ENCODE data around the gene SLC12A8.

The SLC12A8 gene, protein sequence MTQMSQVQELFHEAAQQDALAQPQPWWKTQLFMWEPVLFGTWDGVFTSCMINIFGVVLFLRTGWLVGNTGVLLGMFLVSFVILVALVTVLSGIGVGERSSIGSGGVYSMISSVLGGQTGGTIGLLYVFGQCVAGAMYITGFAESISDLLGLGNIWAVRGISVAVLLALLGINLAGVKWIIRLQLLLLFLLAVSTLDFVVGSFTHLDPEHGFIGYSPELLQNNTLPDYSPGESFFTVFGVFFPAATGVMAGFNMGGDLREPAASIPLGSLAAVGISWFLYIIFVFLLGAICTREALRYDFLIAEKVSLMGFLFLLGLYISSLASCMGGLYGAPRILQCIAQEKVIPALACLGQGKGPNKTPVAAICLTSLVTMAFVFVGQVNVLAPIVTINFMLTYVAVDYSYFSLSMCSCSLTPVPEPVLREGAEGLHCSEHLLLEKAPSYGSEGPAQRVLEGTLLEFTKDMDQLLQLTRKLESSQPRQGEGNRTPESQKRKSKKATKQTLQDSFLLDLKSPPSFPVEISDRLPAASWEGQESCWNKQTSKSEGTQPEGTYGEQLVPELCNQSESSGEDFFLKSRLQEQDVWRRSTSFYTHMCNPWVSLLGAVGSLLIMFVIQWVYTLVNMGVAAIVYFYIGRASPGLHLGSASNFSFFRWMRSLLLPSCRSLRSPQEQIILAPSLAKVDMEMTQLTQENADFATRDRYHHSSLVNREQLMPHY

DNA sequence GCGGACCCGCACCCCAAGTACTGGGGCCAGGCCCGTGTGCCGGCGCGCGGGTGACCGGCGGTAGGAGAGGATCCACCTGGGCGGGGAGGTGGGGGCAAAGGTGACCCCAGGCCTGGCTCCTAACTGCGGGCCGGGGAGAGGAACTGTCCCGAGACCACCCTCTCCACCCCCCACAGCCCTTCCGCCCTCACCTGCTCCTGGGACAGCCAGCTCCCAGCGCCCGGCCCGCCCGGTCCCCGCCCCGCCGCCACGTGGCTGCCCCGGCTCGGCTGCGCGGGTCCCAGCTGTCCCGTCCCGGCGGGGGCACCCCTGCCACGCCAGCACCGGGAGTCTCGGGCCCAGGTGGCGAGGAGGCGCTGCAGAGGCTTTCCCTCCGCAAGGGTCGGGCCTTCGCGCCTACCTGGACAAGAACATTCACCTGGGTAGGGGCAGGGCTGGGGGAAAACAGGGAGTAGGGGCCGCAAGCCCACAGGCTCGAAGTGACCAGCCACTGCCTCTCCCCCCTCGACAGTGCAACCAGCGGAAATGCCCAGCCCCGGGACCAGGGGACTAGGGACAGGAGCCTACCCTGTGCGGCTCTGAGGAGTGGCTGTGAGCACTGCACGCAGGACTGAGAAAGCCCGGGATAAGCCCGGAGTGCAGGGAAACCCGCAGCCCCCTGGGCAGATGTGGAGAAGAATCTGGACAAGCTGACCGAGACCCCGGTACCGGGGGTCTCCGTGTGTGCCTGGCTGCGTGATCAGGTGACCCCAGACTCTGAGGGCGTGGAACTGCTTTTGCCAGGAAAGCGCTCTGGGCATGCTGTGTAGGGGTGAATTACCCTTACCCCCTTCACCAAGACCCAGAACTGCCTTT lies at the start of gene SLC12A8:
Gene SLC12A8, minus strand, starts transcription at position 240 of the 855 bp plus-strand sequence. CDS start 1,399 bp downstream, outside the sequence.
- DNase-seq = no peak

DNA sequence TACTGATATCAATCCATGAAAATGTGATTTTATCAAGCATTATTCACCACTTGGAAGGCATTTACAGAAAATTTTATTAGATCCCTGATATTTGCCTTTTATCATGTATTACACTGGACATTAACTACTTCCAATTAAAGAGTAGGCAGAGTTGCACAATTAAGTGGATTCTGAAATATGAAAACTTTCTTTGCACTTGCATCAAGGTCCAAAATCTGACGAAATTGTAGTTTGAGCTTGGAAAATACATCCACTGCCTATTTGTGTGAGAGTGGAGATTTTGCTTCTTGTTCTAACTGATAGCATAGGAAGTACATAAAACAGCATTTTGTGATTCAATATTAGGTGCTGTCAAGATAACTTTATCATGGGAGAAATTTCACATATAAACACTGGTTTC lies 49.6 kb upstream of the SLC12A8 start:
- no peak for DNase-seq

DNA sequence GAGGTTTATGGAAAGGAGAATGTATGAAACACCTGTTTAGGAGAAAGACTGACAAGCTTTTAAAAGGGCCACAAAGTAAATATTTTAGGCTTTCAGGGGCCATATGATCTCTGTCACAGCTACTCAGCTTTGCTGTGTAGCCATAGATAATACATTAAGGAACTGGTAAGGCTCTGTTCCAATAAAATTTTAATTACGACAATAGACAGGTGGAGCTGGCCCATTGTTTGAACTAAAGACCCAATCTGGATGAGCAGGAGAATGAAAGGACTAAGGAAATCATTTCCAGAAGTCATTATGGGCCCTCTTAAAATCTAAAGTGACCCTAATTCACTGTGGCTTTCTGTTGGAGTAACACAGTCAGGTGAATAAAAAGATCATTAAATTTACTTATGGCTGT lies 48.5 kb upstream of the SLC12A8 start:
- DNase-seq = no peak

DNA sequence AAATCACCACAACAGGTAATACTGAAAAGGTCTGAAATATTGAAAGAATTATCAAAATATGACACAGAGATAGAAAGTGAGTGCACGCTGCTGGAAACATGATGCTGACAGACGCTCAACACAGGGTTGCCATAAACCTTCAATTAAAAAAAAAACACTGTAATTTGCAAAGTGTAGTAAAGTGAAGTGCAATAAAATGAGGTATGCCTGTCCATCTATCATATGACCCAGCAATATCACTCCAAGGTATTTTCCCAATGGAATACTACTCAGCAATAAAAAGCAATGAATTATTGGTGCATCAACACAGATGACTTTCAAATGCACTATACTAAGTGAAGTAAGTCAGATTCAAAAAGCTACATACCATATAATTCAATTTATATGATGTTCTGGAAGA lies 47.6 kb upstream of the SLC12A8 start:
- no peak for DNase-seq

DNA sequence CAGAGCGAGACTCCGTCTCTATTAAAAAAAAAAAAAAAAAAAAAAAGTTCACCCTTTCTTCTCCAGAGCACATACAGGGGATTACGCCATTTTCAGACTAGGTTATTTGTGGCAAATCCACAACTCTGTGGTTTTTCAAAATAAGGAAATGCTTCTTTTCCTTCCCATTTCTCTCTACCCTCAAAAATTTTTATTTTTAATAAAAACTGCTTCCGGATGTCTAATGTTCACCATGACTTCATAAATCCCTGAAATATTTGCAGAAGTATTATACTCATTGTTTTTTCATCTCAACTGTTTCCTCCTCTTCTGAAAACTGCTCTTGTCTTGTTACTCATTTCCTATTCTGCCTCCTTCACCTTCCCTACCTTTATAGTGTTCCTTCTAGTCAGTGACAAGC lies 45.0 kb upstream of the SLC12A8 start:
- no peak for DNase-seq

DNA sequence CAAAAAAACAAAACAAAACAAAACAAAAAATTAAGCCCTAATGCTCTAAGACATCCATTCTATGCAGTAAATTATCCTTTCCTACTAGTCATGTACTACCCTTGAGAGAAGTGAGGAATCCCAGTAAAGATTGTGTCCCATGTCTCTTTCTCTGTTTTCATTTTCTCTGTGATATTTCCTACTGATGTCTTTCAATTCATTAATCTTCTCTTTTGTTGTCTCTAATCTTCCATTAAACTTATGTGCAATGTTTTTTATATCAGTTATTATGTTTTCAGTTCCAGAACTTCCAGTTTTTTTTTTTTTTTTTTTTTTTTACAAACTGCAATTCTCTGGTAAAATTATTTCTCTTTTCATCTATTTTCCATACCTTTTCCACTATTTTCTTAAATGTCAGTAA lies 44.1 kb upstream of the SLC12A8 start:
- DNase-seq = no peak

DNA sequence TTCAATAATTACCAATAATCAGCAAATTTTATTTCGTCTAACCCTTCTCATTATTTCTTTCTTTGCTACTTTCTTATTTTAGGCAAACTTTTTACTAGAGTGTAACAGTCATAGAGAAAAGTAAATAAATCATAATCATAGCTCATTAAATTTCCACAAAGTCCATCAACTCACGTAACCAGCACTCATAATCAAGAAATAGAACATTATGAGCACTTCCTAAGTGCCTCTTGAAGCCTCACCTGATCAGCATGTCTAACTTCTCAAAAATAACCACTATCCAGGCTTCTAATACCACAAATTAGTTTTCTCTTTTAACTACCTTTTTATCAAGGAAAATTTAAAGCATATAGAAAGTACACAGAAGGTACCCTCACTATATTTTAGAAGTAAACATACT lies 38.4 kb upstream of the SLC12A8 start:
- DNase-seq = no peak

DNA sequence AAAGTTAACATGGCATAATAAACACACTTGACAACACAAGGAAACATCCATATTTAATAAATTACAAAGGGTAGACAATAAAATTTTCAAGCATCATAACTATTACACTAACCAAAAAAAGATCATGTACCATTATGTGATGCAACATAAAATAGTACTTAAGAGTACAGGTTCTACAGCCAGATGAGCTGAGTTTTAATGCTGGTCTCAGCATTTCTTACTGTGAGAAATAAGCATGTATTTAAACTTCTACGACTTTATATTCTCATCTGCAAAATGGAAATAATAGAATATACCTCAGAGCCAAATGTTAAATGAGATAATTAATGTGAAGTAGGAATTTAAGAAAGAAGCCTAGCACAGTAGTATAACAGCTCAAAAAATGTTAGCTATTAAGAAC lies 33.7 kb upstream of the SLC12A8 start:
- no peak for DNase-seq

DNA sequence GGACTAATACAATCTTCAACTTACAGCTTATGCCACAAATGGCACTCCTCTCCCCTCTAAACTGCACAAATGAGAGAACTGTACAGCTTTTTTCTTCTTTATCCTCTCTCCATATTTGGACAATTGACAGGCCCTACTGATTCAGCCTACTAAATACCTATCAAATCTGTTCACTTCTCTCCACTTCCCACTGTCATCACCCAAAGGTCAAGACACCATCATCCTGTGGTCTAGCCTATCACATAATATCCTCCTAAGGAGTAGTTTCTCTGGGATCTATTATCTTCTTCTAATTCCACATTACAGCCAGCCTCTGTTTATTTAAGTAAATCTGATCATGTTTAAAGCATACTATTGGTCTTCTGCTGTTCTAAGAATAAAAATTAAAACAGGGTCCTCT lies 33.0 kb upstream of the SLC12A8 start:
- DNase-seq = no peak

DNA sequence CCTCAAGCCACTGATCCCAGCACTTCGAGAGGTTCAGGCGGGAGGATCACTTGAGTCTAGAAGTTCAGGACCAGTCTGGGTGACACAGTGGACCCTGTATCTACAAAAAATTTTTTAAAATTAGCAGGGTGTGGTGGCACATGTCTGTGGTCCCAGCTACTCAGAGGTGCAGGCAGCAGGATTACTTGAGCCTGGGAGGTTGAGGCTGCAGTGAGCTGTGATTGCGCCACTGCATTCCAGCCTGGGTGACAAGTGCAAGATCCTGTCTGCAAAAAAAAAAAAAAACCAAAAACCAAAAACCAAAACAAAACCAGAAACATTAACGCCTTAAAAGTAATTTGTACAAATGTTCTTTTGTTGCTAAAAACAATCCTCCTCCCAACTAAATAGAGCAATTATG lies 27.9 kb upstream of the SLC12A8 start:
- no peak for DNase-seq

DNA sequence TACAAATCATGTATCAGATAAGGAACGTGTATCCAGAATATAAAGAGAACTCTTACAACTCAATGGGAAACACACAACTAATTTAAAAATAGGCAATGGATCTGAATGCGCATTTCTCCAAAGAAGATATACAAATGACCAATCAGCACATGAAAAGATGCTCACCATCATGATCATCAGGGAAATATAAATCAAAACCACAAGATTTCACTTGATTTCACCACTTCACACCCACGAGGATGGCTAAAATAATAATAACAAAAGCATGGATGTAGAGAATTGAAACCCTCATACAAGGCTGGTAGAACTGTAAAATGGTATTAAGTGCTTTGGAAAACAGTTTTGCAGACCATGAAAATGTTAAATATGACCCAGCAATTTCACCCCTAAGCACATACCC lies 26.7 kb upstream of the SLC12A8 start:
- DNase-seq = no peak

DNA sequence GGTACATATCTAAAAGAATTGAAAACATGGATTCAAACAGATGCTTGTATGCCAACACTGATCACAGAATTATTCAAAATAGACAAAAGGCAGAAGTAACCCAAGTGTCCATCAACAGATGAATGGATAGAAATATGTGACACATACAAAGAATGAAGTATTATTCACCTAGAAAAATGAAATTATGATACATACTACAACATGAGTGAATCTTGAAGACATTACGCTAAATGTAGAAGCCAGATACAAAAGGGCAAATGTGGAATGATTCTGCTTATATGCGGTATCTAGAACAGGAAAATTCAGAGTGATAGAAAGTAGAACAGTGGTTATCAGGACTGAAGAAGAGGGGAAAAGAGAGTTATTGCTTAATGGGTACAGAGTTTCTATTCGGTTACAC lies 26.2 kb upstream of the SLC12A8 start:
- no peak for DNase-seq

DNA sequence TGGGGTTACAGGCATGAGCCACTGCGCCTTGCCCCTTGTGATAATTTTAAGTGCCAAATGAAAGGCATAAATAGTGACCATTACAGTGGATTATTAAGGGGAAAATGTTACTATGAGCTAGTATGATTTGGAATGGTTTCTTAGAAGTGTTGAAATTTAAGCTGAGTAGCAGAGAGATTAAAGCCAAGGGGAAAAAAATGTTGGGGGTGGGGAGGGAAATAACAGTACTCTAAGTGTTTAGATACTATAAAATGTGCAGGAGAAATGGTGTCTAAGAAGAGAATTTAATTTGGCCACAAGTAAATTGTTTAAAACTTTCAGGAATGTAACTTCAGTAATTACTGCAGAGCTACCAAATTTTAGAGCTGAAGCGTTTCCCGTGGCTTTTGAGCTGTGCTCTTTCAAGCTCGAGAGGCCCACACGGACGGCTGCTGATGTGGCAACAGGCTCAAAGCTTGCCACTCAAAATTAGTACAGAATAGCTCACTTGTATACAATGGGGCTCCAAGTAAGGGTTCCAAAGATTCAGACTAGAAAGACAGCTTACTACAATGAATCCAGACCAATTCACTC lies 23.9 kb upstream of the SLC12A8 start:
- DNase-seq = no peak

DNA sequence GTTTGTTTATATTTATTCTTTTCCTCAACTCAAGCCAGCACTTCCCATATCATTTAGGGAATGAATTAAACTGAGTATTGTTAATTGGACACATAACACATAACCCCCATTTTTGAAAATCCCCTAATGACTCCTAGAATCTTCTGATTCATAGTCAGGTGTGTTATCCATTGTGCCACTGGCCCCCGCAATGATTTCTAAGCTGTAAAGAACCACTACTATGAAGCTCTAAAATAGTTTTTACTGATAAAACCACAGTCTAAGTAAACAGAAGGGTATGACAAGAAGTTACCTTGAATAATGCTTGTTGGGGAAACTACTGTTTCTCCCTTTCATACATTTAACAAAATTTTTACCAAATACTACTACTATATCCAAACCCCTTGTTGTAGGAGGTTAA lies 22.3 kb upstream of the SLC12A8 start:
- no peak for DNase-seq

DNA sequence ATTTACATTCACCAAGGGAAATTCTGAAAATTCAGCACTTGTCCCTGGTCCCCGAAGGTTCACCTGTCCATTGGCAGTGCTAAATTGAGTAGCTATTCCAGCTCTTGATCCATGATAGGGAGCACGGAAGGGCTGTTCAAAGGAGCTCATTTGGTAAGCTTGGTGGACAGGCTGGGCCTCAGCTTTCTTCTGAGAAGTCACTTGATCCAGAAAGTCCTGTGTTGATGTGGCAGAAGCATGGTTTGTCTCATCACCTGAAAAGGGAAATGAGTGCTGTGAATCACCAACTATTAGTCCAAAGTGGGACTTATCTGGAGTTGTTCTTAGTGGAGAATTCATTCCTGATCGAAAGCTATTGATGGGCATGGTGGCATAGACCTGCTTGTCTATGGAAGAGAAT lies 19.9 kb upstream of the SLC12A8 start:
- no peak for DNase-seq

DNA sequence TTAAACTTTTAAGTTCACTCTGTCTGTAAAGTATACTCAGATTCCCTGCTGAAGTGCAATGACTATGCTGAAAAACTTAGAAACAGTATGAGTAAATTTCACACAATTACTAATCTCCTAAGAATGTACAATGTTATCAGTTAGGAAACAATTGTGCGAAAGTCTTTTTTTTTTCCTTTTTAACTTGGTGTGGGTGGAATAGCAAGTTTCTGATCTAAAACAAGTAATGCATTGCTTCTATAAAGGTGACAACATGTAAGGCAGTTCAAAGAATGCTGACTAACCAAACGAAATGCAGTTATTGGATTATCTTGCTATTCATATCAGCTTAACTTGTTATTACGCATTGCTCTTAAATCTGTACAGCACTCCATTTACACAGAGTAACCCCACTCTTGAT lies 19.3 kb upstream of the SLC12A8 start:
- no peak for DNase-seq

DNA sequence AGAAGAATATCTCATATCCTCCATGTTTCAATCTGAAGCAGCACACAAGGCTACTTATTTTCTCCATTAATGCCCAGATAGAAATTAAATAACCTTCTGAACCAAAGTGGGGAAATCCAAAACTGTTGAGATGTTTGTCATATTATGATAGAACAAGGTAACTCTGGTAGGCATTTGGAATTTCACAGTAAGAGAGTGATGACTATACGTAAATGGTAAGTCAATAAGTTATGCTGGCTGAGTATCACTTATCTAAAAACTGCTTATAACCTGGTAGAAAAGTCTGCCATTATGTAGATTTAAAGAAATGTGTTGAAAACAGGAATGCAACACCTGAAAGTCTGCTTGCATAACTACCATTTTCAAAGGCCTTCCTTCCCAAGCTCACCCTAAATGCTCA lies 17.2 kb upstream of the SLC12A8 start:
- DNase-seq = no peak

DNA sequence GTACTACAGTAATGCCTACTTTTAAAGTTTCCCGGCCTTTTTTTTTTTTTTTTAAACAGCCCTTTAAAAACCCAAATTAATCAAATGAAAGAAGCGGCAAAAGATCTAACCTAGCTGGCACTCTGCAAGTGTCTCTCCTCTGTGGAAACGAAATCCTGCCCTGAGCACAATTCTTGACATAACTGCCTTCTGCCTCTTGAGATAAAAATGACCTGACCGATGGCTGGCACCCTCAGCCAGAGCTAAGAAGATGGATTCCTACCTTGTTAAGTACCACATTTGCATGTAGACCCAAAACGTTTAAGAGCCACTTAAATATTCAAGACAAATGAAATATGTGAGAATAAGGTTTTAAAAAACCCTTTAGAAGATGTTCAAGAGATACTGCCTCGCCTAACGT lies 16.6 kb upstream of the SLC12A8 start:
- no peak for DNase-seq

DNA sequence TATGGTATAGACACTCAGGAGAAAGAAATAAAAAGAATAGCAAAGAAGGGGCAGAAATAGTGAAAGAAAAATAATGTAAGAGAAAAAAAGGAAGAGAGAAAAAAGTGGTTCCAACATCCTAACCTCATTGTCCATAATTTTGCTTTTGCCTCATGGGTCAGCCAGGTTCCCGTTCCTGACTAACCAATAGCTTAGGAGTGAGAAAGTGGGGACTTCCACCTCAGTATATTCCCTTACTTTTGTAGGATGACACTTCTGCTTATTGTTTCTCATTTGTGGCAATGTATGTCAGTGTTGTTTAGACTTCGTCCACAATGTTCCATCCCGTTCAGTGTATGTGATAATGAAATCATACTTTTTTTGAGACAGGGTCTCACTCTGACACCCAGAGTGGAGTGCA lies 9.3 kb upstream of the SLC12A8 start:
- DNase-seq = no peak

DNA sequence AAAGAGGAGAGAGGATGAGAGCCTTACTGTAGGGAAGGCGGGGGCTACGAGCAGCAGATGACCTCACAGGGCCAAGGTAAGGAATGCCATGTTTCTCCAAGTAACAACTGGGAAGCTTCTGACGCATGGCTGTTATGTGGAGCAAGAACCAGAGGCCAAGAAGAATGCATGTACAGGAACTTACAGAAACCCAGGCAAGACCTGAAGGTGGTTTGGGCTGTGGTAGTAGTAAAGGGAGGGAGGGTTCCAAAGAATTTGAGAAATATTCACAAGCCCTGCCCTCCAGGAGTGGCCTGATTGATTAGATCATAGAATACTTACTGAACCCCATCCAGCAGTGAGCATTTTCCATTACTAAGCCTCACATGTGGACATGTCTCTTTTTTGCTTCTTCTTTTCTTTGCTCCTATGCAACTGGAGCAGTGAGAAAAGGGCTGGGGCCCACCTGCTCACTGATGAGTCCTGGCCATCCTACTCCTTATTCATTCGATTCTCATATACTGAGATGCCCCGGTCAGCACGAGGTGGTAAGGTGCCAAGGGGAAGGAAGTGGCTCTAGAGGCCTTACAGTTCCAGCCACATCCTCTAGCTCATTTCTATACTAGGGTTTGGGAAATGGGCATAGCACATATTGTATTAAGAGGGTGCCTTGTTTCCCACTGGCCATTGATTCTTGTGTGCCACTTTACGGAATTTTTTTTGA lies 8.3 kb upstream of the SLC12A8 start:
- no peak for DNase-seq

DNA sequence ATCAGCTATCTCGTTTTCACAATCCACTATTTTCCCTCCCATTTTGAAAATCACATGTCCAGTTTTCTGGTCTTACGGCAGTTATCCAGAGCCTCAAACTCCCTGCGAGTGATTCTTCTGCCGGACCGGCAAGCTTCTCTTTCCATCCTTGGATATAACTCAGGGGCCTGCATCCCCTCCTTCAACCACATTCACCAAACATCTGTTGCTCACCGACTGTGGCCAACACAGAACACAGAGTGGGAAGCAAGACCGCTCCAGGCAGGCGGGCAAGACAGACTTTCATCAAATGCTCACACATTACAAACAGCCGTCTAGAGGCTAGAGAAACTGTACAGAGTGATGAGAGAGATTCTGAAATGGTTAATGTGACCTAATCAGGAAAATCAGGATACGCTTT lies 7.6 kb upstream of the SLC12A8 start:
- DNase-seq = no peak

DNA sequence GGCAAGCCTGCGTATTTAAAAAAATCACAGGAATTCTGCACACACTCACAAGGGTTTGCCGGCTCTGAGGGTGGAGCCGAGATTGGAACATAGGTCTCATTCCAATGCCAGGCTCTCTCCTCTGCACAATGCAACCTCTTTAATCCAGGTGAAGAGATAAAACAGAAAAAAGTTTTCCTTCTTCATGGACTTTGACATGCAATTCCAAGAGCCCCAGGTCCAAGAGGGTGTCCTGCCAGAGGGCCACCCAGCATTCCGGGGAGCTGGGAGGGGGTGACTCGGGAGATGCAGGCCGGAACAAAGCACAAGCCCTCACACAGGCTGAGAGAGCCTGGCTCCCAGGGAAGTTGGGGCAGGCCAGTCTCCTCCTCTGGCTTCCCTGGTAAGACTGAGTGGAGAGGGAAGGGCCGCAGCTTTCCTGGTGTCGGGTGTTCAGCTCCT lies 6.7 kb upstream of the SLC12A8 start:
- DNase-seq = no peak

DNA sequence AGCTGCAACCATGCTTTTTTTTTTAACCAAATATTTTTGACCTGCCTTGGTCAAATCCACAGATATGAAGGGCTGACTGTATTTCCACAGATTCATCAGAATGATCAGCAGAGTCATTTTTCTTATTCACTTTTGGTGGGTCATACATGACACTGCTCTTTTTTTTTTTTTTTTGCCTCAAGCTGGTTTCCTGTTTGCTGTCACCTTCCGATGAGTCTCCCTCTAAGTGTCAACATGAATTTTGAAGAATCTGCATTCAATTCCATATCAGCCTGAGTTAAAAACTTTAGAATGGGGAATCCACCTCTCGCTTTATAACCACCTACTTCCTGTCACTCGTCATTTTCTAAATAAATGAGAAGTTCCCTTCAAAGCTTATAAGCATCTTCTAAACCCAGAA lies 2.2 kb upstream of the SLC12A8 start:
- DNase-seq = no peak
